HG03439 (cell line): ENCODE measurements around the gene HES7.
"Not testable (repeated sequence)": the region's sequence is repeated elsewhere in the genome, so short reads cannot be mapped to it uniquely, and the experiment has no call there.

Experiments
- ATAC-seq: cut with Tn5 transposase; IDR thresholded peaks from one replicate; pipeline ENCODE4 v1.9.1; 2021; ENCODE audit warnings: mild to moderate bottlenecking, moderate library complexity; ENCODE audit not compliant: unreplicated experiment

The HES7 gene

DNA sequence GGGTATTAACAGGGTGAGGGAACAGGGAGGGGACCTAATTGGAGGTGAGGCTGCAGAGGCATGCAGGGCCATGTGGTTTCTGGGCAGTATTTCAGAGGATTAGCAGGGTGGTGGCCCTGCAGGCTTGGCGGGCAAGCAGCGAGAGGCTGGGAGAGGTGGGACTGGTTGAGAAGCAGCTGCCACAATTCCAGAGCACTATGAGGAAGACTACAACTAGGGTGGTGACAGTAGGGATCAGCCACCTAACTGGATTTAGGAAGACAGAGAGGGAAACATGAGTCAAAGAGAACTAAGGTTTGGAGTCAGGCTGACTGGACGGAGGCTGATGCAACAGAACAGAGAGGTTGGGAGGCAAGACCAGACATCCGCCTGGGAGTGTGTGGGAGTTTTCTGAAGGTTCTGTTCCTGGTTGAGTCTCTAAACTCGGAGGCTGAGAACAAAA, 17.9 kb downstream of the HES7 start:
- no peak for ATAC-seq

- no peak for ATAC-seq
Measured at GRCh38 chr17:8104911-8105310, 19.0 kb downstream of the HES7 start.

DNA sequence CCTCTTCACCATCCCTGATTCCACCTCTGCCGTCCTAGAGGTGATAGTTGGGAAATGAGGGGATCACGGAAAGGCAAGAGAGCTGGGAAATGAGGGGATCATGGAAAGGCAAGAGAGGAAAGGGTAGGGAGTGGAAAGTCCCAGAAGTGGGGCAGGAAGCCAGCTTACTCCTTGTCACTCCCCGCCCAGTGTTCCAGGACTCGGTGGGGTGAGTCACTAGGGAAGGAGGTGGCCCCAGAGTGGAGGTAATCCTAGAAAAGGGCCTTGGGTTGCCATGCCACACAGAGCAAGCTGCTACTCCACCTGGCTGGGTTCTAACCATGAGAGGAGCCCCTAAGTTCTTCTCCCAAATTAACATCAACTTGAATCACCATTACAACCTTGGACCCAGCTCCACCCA, 20.4 kb downstream of the HES7 start:
- ATAC-seq = no peak

- ATAC-seq = no peak
Measured at GRCh38 chr17:8101721-8102120, 22.2 kb downstream of the HES7 start.

- ATAC-seq = no peak
Measured at GRCh38 chr17:8100763-8101162, 23.1 kb downstream of the HES7 start.

- ATAC-seq = no peak
Measured at GRCh38 chr17:8100111-8100510, 23.8 kb downstream of the HES7 start.

GRCh38 chr17:8096541-8096940, 27.4 kb downstream of the HES7 start:
- no peak for ATAC-seq

DNA sequence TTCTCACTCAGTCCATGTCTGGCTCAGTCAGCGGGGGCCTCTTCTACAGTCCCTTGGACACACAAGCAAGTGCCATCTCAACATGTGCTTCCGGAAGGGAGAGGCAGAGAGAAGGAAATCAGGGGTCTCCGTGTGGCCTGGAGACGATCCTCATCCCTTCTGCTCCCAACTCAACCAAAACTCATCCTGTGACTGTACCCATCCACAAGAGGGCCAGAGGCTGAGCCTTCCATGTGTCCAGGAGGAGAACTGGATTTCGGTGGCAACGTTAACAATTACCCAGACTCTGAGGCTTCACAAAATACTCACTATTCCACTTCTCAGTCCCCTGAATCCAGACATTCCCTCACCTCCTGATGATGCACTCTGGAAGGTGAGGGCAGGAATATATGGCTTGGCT, 28.5 kb downstream of the HES7 start:
- no peak for ATAC-seq

GRCh38 chr17:8091033-8091687, 32.7 kb downstream of the HES7 start:
- ATAC-seq = no peak

GRCh38 chr17:8089728-8090127, 34.2 kb downstream of the HES7 start:
- ATAC-seq = no peak

DNA sequence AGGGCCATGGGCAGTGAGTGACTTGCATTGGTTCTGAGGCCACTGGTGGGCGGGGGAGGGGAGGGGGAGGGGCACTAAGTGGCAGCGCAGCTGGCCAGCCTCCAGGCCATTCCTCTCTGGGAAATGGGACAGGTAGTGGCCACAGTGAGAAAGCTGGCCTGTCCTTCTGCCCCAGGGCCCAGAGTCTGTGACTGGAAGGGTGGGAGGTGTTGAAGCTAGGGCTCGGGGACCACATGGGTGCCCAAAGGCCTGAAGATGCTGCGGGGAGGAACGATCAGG, 36.0 kb downstream of the HES7 start:
- ATAC-seq = no peak

- no peak for ATAC-seq
Measured at GRCh38 chr17:8087075-8087951, 36.6 kb downstream of the HES7 start, which contains the start of gene ALOX12B. ALOX12B (minus strand) TSS chr17:8087716; CDS start chr17:8087442, 274 bp downstream.

- ATAC-seq = no peak
Measured at GRCh38 chr17:8084250-8084649, 39.7 kb downstream of the HES7 start.

DNA sequence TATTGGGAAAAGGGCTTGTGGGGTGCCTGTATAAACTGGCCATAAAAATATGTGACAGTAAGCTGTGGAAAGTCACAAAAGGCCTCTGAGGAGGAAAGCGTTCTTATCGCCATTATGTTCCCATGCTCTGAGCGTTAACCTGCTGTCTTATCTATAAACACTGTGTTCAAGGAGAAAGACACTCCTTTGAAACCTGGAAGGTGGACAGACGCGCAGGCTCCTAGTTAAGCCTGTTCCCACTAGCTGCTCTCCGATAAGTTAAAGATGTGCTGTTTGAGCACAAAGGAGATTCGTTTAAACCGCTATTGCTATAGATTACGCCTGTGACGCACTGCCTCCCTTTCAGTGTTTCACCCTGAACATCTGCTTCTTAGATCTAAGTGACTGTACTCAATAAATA, 41.6 kb downstream of the HES7 start:
- no peak for ATAC-seq

GRCh38 chr17:8081876-8082275, 42.0 kb downstream of the HES7 start:
- no peak for ATAC-seq

DNA sequence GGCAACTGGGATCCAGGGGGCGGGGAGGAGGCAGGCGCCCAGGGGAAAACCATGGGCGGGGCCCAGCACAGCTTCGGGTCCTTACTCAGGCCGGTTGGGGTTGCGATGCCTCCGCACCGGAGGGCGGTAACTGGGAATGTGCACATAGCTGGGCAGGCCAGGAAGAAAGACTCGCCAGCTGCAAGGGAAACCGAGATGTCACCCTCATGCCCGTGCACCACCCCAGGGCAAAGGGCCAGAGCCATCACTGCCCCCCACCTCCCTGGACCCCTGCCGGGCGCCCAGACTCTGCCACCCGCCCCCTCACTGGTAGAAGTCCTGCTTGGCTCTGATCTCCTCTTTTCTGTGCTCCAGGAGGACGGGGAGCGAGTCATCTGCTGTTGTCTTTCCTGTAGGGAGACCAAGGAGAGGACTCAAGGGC, 43.1 kb downstream of the HES7 start:
- no peak for ATAC-seq

DNA sequence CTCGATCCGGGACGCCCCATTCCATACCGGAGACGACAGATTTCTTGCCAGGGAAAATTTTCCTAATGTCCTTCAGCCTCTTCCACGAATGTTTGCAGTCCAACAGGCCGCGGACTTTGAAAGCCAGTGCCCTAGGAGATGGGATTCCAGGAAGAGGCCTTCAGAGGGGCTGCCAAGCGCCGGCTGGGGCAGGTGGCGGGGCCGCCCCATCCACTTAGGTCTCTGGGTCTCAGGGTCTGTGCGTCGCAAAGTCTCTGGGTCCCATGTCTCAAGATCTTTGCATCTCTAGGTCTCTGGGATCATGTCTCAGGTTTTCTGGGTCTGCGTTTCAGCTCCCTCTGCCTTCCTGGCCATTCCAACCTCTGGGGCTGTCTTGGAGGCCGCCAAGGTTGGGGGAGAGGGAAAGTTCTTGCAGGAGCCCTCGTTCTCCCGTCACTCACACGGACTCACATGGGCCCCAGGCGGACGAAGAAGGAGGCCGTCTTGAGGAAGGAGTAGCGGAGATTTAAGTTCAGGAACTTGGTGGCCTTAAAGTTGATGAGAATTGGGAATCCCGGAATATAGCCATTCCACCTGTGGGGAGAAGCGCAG, 43.6 kb downstream of the HES7 start:
- ATAC-seq = no peak

GRCh38 chr17:8079291-8080207, 44.4 kb downstream of the HES7 start:
- ATAC-seq = peak; percentile 67

GRCh38 chr17:8077939-8078338, 46.0 kb downstream of the HES7 start:
- ATAC-seq = not testable (repeated sequence)

GRCh38 chr17:8076502-8077266, 47.2 kb downstream of the HES7 start:
- ATAC-seq = no peak
